Measurements from ENCODE around the gene EEIG1.

DNA sequence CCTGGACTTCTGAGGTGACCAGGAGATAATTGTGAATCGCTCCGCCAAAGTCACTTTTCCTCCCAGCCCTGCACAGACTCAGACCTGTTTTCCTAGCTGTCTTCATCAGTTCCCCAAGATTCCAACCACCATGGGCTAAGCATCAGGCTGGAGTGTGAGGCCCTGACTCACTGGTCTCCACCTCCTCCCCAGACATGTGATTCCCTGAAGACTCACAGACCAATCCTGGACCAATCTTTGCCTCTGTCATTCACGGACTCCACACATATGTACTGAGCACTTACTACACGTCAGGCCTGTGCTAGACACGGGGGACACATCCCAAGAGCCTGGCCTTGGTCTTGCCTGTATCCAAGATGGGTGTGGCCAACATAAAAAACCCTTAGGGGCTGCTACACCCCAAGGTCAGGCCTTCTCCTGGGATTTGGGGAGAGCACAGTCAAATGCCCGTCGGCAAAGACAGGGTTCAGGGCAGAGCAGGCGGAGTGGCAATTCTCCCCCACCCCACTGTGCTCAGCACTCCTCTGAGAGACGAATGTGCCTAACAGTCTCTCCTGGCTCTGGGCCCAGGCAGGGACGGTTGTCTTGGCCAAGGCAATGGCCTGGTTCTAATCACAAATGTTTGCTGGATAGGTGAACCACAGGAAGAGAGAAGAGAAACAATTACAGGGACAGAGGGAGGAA lies 11.9 kb downstream of the EEIG1 start:
- TF ChIP-seq, protein P1, sequence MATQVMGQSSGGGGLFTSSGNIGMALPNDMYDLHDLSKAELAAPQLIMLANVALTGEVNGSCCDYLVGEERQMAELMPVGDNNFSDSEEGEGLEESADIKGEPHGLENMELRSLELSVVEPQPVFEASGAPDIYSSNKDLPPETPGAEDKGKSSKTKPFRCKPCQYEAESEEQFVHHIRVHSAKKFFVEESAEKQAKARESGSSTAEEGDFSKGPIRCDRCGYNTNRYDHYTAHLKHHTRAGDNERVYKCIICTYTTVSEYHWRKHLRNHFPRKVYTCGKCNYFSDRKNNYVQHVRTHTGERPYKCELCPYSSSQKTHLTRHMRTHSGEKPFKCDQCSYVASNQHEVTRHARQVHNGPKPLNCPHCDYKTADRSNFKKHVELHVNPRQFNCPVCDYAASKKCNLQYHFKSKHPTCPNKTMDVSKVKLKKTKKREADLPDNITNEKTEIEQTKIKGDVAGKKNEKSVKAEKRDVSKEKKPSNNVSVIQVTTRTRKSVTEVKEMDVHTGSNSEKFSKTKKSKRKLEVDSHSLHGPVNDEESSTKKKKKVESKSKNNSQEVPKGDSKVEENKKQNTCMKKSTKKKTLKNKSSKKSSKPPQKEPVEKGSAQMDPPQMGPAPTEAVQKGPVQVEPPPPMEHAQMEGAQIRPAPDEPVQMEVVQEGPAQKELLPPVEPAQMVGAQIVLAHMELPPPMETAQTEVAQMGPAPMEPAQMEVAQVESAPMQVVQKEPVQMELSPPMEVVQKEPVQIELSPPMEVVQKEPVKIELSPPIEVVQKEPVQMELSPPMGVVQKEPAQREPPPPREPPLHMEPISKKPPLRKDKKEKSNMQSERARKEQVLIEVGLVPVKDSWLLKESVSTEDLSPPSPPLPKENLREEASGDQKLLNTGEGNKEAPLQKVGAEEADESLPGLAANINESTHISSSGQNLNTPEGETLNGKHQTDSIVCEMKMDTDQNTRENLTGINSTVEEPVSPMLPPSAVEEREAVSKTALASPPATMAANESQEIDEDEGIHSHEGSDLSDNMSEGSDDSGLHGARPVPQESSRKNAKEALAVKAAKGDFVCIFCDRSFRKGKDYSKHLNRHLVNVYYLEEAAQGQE (IDR thresholded peaks at IDR 0.05; ENCODE audit: insufficient read depth in 1 of 2, low read depth in 2 of 2, low read length in 2 of 2): no peak
- no peak for TF ChIP-seq POLR2AphosphoS5 (IDR thresholded peaks at IDR 0.05; ENCODE audit: low read depth, low read length)
